Activated CD8-positive, alpha-beta memory T cell treated with anti-CD3 and anti-CD28 coated beads for 24 hours (primary cell): ENCODE results near the gene ADAMTSL3.
"Not testable (repeated sequence)": the region's sequence is repeated elsewhere in the genome, so short reads cannot be mapped to it uniquely, and the experiment has no call there.

Source experiments
- DNase-seq: peaks from one replicate; pipeline ENCODE4 v3.0.0-alpha.2; 2020

Gene ADAMTSL3

DNA sequence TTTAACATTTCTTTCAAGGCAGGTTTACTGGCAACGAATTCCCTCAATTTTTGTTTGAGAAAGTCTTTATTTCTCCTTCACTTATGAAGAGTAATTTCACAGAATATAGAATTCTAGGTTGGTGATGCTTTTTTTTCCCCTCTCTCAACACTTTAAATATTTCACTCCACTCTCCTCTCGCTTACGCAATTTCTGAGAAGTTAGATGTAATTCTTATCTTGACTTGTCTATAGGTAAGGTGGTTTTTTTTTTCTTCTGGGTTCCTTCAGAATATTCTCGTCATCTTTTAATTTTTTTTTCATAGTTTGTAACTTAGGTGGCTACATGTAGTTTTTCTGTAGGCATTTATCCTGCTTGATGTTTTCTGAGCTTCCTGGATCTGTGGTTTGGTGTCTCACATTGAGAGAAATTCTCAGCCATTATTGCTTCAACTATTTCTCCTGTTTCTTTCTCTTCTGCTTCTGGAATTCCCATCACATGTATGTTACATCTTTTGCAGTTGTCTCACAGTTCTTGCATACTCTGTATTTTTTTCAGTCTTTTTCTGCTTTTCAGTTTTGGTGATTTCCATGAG is 392.2 kb downstream of the ADAMTSL3 start:
- no peak for DNase-seq

DNA sequence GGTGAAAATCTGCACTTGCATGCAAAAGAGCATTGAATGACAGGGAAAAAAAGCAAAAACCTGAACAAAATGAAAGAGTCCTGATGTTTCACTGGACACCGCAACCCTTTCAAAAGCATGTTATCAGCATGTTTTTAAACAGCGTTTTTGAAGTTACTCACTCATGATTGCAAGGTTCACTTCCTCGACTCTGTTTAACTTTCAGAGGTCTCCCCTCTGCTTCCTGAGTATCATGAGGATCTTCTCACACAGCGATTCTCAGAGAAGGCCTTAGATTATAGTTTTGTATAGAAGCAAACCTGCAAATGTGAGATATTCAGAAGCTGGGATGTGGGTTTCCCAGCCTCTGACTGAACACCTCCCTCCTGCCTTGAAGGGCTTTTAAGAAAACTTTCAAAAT is 395.6 kb downstream of the ADAMTSL3 start:
- not testable (repeated sequence) for DNase-seq

DNA sequence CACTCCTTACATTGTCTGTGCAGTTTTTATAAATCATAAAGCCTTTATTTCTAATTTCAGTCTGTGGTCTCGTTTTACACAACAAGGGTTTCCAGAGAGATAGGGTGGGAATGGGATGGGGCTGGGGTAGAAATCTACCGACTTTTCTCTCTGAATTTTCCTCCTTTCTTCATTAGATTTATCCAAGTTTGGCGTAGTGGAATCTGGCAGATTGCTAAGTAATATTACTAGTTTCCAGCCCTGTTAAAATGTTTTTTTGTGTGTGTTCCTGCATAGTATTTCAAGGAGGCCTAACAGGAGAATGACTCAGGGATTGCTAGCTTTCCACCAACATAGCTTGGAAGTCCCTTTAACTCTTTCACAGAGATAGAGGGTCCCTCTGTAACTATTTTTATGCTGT is 396.2 kb downstream of the ADAMTSL3 start:
- DNase-seq = no peak

- not testable (repeated sequence) for DNase-seq
Measured at GRCh38 chr15:84051146-84051545, 397.2 kb downstream of the ADAMTSL3 start.

- not testable (repeated sequence) for DNase-seq
Measured at GRCh38 chr15:84054544-84054943, 400.6 kb downstream of the ADAMTSL3 start.

GRCh38 chr15:84057714-84058331 is 403.9 kb downstream of the ADAMTSL3 start:
- DNase-seq = no peak

DNA sequence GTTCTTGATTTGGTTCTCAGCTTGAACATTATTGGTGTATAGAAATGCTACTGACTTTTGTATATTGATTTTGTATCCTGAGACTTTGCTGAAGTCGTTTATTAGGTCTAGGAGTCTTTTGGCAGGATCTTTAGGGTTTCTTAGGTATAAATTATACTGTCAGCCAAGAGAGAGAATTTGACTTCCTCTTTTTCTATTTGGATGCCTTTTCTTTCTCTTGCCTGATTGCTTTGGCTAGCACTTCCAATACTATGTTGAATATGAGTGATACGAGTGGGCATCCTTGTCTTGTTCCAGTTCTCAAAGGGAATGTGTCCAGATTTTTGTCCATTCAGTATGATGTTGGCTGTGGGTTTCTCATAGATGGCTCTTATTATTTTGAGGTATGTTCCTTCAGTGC is 409.8 kb downstream of the ADAMTSL3 start:
- not testable (repeated sequence) for DNase-seq

DNA sequence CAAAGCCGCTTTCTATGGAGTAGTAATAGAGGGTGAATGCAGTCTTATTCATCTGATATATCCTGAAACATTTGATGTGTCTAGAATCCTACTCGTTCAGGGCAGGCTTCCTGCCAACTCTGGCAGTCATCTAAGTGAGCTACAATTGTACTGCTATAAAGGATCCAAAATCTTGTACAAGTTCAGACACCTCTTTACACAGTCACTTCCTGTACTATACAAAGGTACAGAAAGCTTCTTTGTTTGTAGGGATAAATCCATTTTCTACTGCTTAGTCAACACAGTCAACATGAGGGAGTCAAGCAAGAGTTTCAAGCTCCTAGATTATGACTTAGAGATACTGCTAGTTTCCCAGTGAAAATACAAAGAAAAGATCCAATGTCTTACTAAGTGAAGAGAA is 414.8 kb downstream of the ADAMTSL3 start:
- not testable (repeated sequence) for DNase-seq

GRCh38 chr15:84078038-84078437 is 424.1 kb downstream of the ADAMTSL3 start:
- not testable (repeated sequence) for DNase-seq

DNA sequence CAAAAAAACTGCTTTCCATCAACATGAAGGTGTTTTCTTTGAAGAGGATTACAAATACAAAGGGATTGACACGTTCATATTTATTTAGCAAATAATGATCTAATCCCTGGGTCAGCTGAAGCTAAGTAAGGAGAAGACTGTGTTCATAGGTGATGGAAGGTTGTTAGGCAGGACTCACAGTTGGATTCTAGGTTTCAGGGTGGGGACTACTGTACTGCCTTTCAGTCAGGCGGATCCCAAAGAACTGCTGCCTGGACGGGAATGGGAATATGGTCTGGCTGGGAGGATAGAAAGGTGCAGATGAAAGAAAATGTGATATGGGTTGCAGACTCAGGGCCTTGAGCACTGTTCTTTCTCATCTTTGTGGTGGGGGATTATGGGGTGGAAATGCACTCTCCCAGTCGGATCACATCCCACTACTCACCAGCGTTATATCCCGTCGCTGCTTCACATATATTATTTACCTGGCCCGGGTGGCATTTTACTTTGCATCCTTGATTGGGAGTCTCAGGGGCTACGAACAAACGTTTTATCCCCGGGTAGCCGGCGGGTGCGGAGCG is 425.5 kb downstream of the ADAMTSL3 start:
- not testable (repeated sequence) for DNase-seq

GRCh38 chr15:84079885-84080777 is 426.2 kb downstream of the ADAMTSL3 start:
- peak; percentile 76 for DNase-seq

DNA sequence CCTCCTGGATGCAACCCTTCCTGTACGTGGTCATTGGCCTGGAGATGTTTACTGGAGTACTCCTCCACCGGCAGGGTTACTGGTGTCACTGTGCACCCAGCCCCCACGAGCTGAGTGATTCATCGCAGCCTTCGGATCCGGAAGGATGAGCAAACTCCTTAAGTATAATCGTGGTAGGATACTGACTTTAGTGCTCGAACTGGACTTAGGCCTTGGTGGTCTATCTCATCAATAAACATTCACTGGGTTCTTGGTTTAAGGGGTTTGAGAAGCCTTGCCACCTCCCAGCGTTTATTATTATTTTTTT is 426.8 kb downstream of the ADAMTSL3 start:
- DNase-seq = not testable (repeated sequence)

GRCh38 chr15:84081391-84082168 is 427.7 kb downstream of the ADAMTSL3 start:
- DNase-seq = no peak

DNA sequence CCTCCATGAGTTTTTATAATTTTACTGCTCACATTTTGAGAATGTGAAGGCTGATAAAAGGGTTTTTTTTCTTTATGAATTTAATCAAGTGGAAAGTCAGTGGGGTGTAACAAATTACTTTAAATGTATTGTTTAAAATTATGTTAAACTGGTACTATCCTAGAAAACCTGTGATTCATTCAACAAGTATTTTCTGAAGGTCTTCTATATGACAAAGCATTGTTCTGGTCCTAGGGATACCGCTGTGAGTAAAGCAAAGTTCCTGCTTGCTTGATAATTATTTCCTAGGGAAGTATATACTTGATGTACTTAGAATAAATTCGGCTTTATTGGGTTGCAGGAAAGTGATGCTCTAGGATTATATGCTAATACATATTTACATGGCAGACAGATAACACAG is 428.8 kb downstream of the ADAMTSL3 start:
- DNase-seq = no peak

- not testable (repeated sequence) for DNase-seq
Measured at GRCh38 chr15:84086071-84086470, 432.1 kb downstream of the ADAMTSL3 start.
